GM21381 (cell line): ENCODE results near the gene SPRY1.

Experiments
- ATAC-seq: cut with Tn5 transposase; IDR thresholded peaks from one replicate; pipeline ENCODE4 v1.9.1; 2021; ENCODE audit warnings: mild to moderate bottlenecking, moderate library complexity; ENCODE audit not compliant: unreplicated experiment

SPRY1 gene

DNA sequence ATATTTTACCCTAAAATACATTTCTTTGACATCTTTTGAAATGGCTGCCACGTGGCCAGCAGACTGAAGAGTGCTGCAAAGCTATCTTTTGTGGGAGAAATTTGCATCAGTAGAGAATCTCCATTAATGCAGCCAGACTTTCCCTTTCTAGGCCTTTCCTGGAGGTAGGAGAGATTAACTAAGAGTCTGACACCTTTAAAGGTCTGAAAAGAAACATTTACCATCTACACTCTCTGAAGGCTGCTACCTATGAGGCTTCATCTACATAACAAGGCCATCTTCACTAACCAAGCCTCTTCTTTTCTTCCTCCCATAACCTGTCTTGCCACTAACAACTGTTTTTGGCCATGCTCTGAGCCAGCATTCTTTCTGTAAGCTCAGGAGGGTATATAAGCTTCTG, 17.8 kb upstream of the SPRY1 start:
- no peak for ATAC-seq

DNA sequence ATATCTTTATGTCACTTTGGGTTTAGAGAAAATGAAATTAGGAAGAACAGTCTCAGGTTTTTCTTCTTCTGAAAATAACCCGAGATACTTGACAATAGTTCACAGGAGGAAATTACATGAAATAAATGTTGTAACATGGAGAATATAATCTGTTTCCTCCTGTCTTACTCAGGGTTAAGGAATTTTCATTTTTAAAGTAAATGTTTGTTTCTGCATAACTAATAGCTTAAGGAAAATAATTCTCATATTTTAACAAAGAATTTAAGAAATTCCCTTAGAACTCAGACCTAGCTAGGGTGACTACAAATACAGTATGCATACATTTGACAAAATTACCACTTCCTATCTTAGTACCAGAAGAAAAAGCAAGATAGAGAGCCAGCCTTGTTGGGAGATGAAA, 17.2 kb upstream of the SPRY1 start:
- no peak for ATAC-seq

DNA sequence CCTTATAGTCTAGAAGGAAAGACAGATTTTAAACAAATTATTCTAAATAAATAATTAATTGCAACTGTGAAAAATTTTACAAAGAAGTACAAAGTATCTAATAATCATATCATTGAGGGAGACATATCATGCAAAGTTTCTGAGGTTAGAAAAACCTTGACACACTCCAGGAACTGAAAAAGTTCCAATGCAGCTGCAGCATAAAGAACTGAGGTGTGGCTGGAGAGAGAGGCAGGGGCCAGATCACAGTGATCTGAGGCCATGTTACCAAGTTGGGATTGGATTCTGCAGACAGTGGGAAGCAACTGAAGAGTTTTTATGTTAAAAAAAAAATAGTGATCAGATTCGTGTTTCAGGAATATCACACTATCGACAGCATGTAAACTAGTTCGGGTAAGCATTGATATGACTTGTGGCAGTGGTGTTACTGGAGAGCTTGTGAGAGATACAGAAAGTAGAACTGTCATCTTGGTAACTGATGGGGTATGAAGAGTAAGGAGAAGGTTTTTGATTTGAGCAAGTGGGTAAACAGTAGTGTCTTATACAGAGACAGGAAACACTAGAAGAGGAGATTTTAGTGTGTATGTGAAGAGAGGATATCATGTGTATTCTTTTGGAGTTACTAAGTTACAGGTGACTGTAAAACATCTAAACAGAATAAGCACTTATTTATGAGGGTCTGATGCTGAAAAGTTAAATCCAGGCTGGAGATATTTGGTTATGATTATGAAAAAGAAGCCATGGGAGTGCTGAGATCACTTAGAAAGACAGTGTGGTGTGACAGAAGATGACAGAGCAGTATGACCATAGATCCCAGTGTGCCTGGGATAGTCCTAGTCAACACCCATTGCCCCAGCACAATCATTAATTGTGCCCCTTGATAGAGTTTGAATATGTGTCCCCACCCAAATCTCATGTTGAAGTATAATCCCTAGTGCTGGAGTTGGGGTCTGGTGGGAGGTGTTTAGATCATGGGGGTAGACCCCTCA, 15.6 kb upstream of the SPRY1 start:
- ATAC-seq: peak; percentile 84

DNA sequence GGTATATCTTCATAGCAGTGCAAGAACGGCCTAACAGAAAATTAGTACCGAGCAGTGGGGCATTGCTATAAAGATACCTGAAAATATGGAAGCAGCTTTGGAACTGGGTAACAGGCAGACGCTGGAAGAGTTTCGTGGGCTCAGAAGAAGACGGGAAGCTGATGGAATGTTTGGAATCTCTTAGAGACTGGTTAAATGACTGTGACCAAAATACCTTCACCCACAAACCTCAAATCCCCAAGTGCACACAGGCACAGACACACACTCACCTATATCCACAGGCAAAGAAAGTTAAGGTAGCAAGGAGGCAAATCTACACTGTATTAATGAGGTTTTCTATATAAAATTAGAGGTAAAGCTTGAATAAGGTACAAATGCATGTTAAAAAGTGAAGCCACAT, 14.6 kb upstream of the SPRY1 start:
- ATAC-seq: no peak

DNA sequence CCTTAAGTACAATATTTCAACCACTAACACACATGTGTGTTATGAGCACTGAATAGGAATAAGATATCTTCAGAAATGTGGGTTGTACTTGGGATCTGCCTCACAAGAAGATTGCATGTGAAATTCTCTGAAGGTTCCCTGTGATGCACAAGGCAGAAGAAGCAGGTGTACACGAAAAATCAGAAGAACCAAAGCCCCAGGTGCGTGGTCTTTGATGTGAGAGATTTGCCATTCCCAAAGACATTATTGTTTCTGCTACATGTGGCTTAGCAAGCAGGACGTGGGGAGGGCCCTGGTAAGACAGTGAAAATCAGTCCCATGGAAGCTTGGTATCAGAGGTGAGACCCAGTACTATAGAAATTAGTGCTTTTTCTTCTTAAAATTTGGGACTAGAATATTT, 13.0 kb upstream of the SPRY1 start:
- ATAC-seq: no peak

DNA sequence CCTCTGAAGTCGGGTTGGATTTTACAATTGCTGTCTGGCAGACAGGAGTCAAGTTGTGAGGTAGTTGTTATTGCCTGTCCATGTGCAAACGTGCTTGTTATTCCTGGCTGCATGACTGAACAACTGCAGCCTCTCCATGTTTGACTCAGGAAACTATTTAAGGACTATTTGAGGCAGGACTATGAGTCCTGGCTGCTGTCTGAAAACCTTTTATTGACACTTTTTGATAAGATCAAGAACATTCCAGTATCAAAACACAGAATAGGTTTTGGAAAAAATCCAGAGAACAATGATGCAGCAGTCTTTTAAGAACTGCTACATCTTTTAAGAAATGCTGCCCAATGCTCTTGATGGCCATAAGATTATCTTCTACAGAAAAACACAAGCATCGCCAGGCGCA, 10.0 kb upstream of the SPRY1 start:
- no peak for ATAC-seq

DNA sequence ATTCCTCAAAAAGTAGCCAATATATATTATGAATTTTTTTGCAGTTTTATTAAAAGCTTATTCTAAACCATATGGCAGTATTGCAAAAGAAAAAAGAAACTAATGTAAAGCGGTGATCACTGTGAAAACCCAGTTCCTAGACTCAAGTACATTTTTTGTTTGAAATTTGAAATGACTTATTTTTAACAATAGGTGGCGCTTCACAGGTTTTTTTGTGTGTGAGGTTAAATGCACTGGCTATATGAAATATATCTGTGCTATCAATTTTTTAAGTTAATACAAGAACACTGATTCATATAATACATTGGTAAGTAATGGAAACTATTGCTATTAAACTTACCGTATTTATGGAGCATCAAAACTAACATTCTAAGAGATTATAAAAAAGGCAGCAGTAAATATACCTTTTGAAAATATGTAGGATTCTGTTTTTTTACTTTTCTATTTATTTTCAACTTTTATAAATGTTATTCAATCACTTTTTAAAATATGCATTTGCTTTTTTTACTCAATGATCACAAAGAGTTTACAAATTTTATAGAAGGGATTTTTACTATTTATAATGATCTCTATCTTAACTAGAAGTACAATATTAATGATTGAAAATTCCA, 5.6 kb upstream of the SPRY1 start:
- ATAC-seq: no peak

DNA sequence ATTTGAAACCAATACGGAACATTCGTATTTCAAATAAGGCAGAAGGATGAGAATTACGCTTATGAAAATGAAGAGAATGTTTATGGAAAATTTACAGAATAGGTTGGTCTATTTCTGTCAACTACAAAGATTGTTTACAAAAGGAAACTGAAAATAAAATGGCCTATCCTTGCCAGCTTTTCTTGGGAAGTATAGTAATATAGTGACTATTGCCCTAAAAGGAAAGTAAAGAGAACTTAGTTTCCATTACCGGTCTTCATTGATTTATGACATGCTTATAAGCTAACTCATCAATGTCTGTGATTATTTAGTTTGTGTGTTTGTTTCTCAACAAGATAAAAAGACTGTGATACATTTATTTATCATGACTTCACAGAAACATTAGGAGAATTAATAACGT, 2.9 kb upstream of the SPRY1 start:
- no peak for ATAC-seq

DNA sequence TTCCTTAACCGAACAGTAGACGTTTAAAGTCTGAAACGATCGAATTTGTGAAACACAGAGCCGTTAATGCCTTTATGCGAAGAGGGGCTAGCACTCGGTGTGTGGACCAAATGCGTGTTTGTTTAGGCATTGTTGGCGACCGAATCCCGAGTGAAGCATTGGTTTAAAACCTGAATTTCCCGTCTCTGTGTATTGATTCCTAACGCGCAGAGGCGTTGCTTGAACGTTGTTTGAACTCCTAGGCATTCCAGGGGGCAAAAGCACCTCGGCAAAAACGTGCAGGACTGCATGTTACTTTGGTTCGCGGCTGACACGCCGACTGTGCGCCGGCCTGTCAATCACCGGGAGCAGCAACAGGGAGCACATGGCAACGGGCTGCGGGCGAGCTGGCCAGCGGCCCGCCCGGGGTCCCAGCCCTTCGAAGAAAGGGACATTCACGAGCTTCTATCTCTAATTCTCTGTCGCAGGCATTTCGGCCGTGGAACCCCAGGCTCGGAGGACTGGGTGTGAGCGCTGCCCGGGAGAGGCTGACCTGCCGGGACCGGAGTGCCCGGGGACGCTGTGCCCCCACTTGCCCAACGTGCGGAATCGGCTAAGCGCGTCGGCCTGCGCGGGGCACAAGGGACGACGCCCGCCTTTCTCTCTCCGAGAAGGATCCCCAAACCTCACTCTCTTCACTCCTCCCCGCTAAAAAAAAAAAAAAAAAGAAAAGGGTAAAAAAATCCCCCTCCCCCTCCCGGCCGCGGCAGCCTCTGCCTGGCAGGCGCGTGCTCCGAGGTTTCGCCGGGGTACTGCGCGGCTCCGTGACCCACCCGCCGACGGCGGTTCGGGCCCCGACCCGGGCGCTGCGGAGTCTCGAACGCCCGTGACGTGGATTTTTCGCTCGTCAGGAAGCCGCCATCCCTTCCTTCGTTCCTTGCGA, 810 bp downstream of the SPRY1 start:
- ATAC-seq: peak; percentile 21

DNA sequence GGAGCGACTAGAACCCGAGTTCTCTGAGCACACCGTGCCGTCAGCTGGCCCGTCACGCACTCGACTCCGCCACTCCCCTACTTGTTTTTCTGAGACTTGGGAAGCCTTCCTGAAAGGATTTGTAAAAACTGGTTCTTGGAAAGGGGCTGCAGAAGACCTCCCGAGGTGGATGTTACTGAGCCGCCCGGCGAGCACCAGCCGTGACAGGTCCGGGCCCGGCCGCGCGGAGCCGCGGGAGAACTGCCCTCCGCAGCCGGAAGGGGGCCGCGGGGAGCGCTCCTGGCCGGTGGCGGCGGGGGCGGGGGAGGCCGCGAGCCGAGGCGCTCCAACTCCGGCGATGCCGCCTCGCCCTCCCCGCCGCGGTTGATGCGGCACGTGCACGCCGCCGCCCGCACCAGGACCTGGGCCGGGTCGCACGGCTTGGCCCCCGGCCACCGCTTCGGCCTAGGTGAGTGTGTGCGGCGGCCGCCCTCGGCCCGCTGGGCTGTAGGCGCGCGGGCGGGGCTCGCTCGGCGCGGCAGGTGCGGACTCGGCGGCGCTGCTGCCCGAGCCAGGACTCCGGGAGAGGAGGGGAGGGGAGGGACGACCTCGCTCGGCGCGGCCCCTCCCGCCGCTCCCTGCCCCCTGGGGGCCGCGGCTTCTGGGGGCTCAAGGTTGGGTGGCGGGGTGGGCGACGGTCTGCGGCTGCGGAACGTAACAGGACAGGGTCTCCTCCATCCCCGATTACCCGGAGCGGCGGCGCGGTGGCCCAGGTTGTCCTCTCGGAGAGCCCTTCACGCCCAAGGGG, 1.7 kb downstream of the SPRY1 start:
- ATAC-seq: peak; percentile 58

DNA sequence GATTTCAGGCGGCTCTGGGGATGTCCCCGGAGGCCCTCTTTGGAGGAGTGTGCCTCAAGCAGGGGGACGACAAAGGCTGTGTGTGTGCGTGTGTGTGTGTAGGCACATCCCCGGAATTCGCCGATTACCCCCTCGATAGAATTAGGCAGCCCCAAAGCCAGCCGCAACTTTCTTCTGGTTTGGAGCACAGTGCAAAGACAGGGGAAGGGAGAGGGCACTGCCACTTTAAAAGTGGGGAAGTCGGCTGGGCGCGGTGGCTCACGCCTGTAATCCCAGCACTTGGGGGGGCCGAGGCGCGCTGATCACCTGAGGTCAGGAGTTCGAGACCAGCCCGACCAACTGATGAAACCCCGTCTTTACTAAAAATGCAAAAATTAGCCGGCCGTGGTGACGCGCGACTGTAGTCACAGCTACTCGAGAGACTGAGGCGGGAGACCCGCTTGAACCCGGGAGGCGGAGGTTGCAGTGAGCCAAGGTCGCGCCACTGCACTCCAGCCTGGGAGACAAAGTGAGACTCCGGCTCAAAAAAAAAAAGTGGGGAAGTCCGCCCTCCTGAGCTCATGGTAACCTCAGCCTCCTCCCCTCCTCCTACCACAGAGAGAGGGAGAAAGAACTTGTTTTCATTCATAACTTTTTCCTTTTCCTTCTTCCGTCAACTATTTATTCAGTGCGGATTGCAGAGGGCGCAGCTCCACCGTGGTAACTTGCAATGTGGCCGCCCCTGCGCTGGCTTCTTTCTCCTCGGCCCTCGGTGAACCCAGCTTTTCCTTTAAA, 2.4 kb downstream of the SPRY1 start:
- ATAC-seq: peak; percentile 26

DNA sequence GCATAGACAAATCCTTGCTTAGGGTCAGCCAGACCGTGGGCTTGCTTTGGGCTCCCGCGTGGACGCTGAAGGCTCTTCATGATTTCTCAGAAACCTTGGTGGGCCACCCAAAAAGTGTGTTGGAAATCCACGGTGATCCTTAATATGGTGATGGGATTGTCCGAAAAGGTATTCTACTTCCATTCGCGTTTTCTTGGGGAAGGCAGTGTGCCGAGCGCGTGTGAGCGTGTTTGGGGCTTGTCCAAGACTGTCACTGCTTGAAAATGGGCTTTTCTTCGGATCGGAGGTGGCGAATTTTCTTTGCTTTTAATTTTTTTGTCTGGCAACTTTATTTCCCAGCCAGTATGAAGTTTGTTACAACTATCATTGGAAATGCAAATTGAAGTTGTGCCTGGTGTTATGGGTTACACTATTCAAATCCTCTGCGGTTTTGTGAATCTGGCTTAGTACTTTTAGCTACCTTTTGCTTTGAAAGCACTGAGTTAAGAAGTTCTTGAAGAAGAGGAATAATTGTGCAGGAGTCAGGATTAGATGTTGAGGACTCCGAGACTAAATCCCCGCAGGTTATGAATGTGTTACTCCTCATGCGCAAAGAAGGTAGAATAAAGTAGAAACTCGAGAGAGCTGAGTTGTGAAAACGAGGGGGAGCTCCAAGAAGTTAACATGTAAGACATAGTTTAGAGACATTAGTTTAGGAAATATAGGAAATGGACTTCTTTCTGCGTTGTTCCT, 3.2 kb downstream of the SPRY1 start:
- ATAC-seq: no peak

DNA sequence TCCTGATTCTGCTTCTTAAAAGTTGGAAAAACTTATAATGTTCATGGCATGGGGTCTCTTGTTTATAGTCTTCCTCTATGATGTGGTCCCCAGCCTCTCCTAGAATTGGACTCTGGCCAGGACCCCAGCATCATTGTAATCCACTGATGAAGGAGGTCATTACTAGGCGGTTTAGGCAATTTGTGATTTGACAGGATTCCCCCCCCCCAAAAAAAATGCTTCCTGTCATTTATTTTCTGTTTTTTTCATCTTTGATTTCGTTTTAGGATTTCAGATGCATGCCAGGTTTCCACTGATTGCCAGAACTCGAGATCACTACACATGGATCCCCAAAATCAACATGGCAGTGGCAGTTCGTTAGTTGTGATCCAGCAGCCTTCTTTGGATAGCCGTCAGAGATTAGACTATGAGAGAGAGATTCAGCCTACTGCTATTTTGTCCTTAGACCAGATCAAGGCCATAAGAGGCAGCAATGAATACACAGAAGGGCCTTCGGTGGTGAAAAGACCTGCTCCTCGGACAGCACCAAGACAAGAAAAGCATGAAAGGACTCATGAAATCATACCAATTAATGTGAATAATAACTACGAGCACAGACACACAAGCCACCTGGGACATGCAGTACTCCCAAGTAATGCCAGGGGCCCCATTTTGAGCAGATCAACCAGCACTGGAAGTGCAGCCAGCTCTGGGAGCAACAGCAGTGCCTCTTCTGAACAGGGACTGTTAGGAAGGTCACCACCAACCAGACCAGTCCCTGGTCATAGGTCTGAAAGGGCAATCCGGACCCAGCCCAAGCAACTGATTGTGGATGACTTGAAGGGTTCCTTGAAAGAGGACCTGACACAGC, 4.9 kb downstream of the SPRY1 start:
- no peak for ATAC-seq

DNA sequence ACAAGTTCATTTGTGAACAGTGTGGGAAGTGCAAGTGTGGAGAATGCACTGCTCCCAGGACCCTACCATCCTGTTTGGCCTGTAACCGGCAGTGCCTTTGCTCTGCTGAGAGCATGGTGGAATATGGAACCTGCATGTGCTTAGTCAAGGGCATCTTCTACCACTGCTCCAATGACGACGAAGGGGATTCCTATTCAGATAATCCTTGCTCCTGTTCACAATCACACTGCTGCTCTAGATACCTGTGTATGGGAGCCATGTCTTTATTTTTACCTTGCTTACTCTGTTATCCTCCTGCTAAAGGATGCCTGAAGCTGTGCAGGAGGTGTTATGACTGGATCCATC, 5.5 kb downstream of the SPRY1 start:
- ATAC-seq: no peak

DNA sequence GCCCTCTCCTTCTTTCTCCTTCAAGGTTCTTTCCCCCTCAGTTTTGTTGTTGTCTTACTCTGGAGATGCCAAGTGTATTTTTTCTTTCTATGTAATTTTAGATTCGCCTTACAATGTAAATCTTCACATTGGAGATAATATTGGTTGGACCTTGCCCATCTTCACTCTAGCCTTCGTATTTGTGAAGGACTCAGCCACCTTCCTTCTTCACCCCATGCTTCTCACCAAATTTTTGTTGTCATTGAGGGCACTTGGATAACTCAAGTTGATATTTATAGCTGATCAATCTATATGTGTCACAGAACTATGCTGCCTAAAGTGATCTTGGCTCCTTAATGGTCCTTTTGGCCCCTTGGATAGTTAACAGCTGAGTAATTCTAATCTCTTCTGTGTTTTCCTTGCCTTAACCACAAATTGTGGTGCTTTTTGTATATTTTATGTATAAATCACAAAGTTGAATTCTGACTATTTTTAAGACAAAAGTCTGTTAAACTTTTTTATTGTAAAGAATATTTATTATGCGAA, 6.5 kb downstream of the SPRY1 start:
- ATAC-seq: no peak

DNA sequence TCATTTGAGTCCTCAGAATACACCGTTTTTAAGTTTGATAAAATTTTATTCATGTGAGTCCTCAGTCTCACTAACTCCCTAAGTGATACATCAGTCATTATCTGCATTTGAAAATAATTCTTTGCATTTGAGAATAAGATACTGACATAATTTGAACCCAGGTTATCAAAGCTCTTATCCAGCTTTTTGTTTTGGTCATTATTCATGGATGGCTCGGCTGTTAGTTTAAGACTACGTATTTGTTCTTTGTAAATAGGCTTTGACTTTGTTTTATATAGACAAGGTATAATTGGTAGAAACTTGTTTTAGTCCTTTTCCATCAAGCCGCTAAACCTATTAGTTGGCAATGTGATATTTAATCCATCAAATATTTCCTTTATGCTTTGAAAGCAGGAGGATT, 7.9 kb downstream of the SPRY1 start:
- ATAC-seq: no peak

DNA sequence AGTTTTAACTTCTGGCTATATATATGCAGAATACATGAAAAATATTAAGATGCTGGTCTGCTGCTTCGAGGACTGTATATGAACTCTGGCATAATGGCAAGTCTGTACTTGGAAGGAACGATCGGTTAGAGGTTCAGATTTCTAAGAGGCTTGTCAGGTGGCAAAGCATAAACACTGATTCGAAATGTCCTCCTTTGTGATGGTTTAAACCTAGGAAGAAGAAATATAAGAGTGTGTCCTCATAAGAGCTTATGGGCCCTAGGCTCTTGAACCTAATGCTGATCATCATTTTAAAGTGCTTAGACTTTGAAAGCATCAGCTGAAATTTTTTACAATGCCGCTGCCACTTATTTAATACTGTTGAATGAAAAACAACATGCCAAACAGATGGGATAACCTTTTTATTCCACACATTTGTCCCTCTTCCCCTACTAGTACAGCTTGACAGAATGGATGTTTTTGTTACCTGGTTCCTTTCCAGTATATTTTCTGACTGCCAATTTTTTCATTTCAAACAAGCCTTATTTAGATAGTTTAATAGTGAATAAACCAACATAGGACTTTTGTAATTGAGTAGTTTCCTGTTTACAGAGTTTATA, 8.8 kb downstream of the SPRY1 start:
- ATAC-seq: no peak

DNA sequence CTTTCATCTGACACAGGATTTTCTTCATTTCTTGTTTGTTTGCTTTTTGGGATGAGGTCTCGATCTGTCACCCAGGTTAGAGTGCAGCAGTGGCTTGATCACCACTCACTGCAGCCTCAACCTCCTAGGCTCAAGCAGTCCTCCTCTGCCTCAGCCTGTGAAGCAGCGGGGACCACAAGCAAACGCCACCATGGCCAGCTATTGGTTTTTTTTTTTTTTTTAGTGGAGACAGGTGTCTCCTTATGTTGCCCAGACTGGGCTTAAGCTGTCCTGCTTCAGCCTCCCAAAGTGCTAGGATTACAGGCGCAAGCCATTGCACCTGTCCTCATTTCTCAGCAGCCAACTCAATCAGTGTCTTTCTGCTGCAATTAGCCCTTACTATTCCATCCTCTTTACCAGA, 10.3 kb downstream of the SPRY1 start:
- no peak for ATAC-seq
